GM18511 (cell line): Measurements from ENCODE around the gene RTN4RL1.
"Not testable (repeated sequence)": the region's sequence is repeated elsewhere in the genome, so short reads cannot be mapped to it uniquely, and the experiment has no call there.

Experiments used
- ATAC-seq: cut with Tn5 transposase; IDR thresholded peaks from one replicate; pipeline ENCODE4 v1.9.1; 2021; ENCODE audit warnings: mild to moderate bottlenecking, moderate library complexity; ENCODE audit not compliant: unreplicated experiment

Gene RTN4RL1

DNA sequence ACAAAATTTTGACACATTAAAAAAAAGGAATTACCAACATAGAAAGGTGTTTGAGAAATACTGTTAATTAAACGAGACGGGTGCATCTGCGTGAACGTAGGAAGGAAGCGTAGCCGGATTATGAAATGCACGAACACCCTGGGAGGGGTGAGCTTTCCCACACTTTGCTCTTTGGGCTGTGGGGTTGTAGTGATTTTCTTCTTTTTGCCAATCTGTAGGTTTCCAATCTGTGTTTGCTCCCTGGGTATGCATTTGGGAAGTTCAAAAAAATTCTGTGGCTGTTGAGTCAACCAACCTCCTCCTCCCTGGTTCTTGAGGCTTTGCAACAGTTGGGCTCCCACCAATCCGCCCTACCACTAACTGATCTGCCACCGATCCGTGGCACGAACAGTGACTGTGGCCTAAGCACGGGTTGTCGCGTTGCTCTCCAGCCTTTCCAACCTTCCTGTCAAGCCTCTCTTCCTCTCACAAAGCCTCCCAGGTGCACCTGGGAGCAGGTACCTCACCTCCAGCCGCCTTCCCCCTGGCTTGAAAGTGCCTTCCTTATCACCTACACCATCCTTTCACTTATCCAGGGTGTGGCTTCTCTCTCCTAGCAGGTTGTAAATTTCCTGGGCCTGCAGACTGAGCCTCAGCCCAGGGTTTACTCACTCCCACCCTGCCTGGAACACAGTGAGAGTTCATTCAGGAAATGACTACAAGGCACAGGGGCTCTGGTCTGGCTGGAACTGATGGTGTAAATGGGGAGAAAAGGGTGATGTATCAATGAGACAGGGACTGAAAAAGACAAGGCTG is 16.6 kb downstream of the RTN4RL1 start:
- ATAC-seq, result no peak

DNA sequence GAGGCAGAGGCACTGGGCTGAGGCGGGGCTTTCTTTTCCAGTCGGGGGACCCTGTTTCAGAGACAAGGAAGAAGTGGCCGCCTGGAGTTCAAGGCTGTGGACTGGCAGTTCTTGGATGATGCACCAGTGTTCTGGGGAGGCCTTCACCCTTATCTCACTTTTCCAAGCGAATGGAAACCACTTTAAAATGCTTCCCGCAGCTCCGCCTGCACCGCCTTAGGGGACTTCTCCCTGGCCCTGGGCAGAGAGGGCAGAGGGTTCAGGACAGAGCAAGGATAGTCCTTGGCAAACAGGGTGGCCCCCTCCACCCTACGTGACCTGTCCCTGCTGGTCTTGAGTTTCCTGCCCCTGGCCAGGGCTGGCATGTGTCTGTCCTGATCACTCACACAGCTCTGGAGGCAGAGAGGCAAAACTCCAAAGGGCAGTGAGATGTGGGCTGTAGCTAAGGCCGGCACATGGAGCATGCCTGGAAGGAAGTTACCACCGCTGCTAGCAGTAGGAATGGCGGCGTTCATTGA is 20.6 kb downstream of the RTN4RL1 start:
- ATAC-seq, result no peak

DNA sequence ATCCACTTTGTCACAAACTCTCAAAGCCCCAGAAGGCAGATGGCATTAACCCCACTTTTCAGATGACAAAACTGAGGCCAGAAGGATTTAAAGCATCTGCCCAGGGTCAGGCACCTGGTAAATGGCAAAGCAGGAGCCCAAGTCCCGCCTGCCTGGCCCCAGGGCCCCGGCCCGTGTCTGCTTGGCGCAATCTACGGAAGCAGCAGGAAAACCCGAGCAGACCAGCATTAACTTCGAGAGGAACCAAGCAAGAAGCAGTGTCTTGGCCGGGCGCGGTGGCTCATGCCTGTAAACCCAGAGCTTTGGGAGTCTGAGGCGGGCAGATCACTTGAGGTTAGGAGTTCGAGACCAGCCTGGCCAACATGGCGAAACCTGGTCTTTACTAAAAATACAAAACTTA is 21.6 kb downstream of the RTN4RL1 start:
- no peak for ATAC-seq

DNA sequence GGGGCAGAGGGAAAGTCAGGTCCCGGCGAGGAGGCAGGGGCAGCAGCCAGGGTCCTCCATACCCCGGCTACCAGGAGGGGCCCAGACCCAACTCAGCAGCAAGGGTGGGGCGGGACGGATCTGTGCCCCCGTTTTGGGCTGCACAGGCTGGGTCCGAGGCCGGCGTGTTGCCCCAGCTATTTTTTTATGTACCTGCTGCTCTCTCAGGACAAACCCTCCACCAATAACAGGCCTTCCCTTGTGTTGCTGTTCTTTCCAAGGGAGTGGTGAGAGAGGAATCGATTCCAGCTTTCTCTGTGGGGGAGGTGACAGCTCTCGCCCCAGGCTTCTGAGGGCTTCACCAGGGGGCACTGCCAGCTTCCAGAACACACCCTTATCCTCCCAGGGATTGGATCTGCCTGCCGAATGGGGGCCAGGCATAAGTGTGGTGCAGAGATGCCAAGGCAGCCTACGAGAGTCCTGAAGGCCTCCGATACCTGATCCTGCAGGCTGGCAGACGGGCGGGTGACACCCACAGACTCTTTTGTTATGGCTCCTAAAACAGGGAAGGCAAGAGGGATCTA is 22.3 kb downstream of the RTN4RL1 start:
- ATAC-seq, result no peak

DNA sequence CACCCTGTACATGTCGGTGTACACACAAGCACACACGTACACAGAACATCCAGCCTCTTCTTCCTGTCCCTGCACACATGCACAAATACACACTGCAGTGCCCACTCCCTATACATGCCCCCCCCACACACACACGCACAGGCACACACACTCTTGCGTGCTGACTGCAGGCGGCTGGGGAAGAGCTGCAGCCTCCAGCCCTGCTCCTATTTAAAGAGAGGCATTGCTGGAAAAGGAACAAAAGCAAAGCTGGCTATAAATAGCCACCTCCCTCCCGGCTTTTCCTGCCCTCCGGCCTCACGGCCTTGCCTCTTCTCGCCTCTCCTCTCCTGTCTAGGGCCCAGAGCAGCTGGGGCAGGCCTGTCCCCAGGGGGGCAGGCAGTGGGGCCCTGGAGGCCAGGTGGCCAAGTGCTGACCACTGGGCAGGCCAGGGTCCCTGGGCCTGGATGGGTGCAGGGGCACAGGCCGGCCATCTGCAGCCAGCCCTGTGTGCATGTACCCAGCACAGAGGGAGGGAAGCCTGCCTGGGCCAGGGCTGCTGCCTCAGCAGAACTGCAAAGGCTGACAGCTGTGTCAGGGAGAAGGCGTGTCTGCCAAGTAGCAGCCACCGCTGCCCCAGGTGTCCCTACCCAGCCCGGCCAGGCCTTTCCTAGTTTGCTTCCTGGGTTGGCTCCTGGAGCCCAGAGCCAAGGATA is 25.4 kb downstream of the RTN4RL1 start:
- no peak for ATAC-seq

DNA sequence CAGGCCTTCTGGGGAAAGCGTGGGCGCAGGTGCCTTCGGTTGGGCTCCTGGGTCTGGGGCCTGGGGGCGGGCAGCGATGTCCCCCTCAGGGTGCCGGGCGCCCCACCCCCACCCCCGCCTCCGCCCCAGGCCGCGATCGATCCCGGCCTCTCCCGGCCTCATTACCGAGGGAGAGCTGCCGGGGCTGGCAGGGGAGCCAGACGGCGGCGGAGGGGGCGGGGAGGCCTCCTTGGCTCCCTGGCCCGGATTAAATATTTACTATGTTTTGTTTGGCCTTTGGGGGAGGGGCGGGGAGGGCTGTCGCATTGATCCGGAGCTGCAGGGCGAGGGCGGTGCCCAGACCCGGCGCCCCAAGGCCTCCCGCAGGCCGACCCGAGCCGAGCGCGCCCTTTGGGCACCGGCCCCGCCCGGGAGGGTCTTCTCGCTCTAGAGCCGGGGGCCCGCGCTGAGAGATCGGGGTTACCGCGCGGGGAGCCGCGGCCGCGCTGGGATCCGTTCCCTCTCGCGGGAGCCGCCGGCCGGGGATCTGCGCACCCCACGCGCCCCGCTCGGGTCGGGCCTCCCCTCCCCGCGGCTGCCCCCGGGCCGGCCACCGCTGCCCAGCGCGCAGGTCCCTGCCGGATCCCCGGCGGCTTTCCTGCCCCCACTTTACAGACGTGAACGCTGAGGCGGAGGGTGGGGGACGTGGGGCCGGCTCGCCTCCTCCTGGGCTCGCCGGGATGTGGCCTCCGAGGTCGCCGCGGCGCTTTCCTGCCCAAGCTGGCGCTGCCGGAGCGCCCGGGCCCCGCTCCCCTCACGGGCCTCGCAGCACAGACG is 27.0 kb downstream of the RTN4RL1 start:
- ATAC-seq, result no peak

DNA sequence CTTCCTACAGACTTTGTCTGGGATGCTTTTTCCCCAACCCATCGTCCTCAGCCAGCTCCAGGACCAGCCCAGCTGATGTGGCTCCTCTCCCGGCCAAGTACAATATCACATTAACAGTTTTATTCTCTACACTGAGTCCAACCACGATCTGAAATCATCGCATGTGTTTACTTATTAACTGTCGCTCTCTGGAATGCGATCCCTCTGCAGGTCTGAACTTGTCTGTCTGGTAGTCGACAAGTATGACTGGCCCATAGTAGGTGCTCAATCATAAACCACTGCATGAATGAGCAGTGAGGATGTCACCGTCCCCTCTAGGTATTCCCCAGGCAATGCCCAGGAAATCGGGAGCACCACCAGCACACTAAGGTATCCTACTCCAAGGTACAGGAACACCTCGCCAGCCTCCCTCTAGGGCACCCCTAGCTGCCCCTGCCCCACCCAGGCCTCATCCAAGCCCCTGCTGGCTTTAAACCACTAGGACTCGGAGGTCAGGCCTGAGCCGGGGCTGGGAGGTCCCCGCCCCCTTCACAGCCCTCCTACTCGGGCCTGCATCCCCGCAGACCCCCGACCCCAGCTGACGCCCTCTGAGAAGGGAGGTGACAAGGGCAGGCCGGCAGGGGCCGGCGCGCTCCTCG is 27.7 kb downstream of the RTN4RL1 start:
- ATAC-seq, result no peak

DNA sequence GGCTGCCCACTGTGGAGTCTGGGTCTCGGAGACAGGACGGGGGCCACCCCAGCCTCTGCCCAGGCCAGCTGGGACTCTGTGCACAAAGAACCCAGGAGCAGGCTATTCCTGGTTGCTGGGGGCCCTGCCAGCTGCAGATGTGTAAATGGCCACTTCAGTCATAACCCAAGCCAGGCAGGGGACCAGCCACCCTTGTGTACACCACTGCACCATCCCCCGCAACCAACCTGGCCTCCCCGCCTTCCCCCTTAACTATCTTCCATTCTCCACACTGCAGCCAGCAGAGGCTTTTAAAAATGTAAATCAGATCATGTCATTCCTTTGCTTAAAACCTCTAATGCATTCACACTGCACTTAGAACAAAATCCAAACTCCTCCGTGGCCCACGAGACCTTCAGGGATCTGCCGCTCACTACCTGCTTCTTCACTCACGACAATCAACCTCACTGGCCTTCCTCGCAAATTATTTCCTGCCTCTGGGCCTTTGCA is 28.3 kb downstream of the RTN4RL1 start:
- ATAC-seq, result no peak

DNA sequence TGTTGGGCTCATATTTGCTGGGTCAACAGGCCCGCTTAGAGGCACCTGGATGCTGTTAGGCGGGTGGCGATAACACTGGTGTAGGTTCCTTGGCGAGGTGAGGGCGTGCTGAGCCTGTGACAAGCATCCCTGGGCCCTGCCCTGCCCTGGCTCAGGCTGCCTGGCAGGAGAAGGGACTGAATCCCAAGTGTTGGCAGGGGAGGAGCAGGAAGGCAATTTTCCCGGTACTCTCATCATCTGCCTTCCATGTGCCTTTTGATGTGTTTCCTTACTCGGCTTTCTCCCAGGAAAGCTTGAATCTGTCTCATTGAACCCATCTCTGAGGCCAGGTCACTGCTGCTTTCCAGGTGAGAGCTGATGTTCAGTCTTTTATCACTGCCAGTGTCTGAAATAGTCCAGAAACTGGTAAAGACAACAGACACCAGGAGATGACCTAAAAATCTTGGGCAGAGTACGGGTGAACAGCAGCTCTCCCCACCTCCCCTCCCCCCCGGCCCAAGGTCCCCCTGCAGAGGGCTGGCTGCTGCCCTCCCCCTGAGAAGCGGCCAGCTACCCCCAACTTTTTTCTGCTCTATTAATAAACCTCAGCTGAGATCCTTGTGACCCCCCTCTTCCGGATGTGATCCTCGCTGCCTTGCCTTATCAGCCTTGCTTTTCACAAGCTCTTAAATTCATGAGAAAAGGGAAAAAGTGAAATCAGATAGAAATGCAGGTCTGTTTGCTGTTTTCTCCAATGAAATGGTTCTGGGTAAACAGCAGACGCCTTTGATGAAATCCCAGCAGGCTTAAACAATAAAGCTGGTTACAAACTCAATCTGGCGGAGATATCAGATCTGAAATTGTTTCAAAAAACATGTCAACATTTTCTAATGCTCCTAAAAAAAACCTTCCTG is 29.0 kb downstream of the RTN4RL1 start:
- no peak for ATAC-seq

DNA sequence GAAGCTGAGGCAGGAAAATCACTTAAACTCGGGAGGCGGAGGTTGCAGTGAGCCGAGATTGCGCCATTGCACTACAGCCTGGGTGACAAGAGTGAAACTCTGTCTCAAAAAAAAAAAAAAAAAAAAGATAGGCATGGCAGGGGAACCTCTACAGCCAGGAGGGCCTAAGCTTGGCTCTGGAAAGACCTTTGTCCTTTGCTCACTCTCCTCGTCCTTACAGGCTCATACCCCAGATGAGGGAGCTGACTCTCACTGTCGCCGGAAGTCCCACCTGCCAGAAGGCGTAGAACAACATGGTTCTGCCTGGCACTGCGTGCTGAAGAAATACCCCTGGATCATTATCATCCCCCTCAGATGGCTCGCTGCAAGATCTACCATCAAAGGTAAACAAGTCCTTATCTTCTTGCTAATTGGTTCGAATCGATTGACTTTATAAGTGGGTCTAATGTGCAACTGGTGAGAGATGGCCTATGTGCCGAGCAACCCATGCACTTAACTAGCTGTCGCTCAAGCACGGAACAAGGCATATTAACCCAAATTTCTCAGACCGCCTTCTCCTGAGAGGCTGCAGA is 29.7 kb downstream of the RTN4RL1 start:
- no peak for ATAC-seq

DNA sequence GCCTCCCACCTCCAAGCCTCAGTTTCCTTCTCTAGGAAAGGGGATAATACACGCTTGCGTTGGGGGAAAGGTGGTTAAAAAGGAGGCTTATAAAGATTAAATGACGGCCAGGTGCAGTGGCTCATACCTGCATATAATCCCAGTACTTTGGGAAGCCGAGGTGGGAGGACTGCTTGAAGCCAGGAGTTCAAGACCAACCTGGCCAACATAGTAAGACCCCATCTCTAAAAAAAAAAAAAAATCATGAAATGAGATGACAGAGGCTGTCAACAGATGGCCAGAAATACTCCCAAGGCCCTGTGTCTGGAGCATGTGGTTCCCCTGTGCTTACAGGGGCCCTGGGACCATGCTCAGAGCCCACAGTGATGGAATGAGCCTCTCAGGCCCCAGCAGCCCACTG is 30.4 kb downstream of the RTN4RL1 start:
- no peak for ATAC-seq

DNA sequence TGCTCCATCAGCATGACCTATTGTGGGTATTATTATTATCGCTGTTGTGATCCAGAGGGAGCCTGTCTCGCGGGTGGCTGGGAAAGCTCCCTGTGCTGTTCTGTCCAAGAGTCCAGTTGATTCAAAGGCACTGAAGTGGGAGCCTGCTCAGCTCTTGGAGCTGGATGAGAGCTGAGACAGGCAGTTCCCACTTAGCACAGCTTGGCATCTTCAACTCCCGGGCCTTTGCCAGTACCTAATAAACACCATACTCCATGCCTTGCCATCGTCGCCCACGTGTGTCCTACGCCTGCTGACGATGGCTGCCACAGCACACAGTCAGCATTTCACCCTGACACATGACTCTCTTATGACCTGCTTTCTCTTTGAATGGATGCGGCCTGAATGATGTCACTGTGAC is 32.6 kb downstream of the RTN4RL1 start:
- ATAC-seq, result no peak

DNA sequence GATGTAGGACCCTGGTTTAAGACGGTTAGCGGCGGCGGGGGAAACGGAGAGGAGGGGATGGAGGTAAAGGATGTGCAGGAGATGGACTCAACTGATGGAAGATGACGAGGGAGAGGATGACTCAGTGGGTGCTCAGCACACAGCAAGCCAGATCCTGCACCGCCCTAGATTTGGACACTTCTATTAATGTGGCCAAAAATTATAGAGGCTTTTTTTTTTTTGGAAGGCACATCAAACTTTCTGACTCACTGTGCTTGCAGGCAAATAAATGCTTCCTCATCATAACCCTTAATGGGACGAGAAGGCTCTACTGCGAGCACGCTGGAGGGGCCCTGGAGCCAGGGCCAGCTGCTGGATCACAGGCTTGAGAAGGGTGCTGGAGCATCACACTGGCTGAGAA is 36.0 kb downstream of the RTN4RL1 start:
- no peak for ATAC-seq

DNA sequence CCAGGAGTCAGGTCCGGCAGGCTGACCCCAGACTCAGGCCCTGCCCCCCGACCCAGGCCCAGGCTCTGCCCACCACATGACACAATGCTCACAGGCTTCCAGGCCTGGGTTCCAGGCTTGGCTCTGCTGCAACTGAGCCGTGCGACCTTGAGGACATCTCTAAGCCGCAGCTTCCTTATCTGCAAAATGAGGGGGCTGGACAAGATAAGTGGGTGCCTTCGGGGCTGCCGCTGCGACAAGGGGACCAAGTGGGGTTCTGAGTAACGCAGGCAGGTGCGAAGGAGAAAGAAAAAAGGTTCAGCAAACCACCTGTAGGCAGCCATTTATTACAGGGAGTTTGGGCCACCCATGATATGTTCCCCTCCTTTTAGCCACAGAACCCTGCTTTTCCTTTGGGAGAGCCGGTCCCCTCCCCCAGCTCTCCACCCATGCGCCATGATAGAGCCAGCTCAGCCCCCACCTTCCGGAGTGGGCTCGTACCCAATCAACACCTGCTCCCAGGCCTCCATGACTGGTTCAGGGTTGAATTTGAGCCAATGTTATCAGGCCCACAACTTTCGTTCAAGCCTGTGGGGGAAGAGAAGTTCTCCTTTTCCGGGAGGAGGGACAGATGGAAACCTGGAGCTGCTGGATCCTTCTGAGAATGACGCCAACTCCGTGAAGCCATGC is 38.2 kb downstream of the RTN4RL1 start:
- no peak for ATAC-seq

DNA sequence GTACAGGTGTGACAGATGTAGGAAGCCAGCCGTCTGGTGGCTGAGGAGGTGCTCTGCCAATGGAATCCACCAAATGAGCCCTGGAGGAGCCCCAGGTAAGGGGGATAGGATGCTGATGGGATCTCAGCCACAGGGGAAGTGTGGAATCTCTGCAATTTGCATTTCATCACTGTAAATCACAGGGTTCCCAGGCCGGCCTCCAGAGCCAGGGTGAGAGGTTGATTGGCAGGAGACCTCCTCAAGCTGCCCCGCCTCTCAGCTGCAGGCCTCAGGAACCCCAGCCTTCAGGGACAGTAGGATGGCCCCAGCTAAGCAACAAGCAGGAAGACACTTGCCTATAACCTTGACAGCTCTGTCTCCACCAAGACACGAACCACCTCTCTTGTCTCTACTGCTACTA is 39.4 kb downstream of the RTN4RL1 start:
- no peak for ATAC-seq

DNA sequence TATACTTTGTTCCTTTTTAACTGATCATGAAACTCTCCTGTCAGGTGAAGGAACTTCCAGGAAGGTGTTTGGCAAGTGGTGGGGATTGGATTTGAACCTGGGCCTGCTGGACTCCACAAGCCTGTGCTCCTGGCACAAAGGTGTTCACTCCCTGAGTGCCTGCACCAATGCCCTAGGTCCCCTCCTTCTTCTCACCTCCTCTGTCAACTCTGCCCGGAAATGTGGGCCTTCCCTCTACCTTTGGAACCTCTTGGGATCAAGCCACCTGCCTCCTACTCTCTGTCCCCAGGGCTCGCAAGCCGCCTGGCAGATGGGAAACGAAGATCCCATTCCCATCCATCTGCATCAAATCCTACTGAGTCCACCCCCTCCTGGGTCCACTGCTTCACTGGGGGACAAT is 40.0 kb downstream of the RTN4RL1 start:
- ATAC-seq, result no peak

DNA sequence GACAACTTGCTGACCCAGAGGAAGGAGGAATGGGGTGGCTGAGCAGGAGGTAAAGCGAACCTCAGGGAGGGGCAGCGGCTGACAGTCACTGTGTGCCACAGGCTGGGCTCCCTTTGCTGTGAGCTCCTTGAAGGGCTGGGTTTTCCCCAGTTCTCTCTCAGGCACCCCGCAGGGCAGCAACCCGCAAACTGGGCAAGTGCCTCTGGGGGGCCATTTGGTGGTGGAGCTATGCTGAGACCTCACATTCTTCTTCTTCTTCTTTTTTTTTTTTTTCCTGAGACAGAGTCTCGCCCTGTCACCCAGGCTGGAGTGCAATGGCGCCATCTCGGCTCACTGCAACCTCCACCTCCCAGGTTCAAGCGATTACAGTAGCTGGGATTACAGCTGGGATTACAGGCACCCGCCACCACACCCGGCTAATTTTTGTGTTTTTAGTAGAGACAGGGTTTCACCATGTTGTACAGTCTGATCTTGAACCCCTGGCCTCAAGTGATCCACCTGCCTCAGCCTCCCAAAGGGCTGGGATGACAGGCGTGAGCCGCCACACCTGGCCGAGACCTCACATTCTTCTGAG is 42.3 kb downstream of the RTN4RL1 start:
- not testable (repeated sequence) for ATAC-seq

DNA sequence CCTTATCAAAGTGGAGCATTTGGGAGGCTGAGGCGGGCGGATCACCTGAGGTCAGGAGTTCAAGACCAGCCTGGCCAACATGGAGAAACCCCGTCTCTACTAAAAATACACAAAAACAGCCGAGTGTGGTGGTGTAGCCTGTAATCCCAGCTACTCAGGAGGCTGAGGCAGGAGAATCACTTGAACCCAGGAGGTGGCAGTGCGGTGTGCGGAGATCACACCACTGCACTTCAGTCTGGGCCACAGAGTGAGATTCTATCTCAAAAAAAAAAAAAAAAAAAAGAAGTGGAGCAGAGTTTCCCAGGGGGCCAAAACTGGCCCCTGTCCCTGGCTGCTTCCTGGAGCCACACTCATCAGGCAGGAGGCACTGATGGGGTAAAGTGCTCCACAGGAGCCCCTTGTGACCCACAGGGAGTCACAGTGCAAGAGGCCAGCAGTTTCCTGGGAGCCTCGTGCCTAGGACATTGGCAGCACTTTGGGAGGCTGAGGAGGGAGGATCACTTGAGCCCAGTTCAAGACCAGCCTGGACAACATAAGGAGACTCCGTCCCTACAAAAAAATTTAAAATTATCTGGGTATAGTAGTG is 44.4 kb downstream of the RTN4RL1 start:
- ATAC-seq, result no peak
